Stomach smooth muscle (tissue), 2 donors: Measurements from ENCODE around the gene ZMIZ2.

Experiments used
- H3K27ac ChIP-seq: one replicate; pipeline ENCODE4 v1.7.0; 2013; ENCODE audit warnings: mild to moderate bottlenecking, low read length, inconsistent platforms
- H3K27me3 ChIP-seq, 2 donors: one replicate each; pipeline ENCODE4 v1.7.0; 2013; ENCODE audit warnings: low read length in 2 of 2; ENCODE audit not compliant: insufficient read depth in 2 of 2, control insufficient read depth in 1 of 2
- H3K36me3 ChIP-seq, 2 donors: one replicate each; pipeline ENCODE4 v1.7.0; 2013; ENCODE audit warnings: low read length in 2 of 2; ENCODE audit not compliant: control insufficient read depth in 2 of 2, insufficient read depth in 2 of 2
- H3K4me1 ChIP-seq: one replicate; pipeline ENCODE4 v1.7.0; 2013; ENCODE audit warnings: low read length; ENCODE audit not compliant: control insufficient read depth, insufficient read depth
- H3K4me3 ChIP-seq, 2 donors: one replicate each; pipeline ENCODE4 v1.7.0; 2013; ENCODE audit warnings: low read length in 2 of 2
- H3K9ac ChIP-seq, 2 donors: one replicate each; pipeline ENCODE4 v1.7.0; 2013; ENCODE audit warnings: low read length in 2 of 2, mild to moderate bottlenecking in 1 of 2
- H3K9me3 ChIP-seq, 2 donors: one replicate each; pipeline ENCODE4 v1.7.0; 2013; ENCODE audit warnings: low read length in 2 of 2; ENCODE audit not compliant: control insufficient read depth in 2 of 2
- donor health status: healthy.
- donor health status: Pancreatic carcinoma.

The ZMIZ2 gene

DNA sequence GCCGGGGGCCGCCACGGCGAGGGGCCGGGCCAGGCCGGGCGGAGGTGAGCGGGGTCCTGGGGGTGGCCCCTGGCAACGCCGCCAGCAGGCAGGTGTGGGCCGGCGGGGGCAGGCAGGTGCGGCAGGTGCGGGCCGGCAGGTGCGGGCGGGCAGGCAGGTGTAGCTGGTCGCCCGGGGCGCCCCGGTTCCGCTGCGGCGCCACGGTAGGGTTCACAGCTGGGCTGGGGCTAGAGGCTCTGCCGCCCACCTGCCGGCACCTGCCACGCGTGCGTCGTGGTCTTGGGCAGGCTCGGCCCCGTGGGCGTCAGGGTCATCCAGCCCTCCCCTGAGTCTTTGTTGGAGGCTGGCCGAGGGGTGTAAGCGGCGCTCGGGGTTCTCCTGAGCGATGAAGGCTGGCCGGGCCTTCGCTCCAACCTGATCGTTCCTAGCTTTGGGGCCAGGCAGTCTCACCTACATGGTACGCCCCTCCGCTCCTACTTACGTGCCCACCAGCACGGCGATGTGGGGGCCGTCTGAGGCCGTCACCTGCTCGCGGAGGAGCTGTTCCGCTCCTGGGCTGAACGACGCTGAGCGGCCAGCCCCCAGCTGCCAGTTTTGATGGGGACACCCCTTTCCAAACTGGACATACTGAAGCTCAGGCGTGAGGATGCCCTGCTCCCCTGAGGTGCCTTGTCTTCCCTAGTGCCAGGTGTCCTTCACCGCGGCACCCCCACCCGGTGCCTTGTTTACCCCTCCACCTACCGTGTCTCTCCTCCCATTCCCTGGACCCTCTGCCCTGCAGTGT lies 493 bp downstream of the ZMIZ2 start:
- peaks cover 0 to 5% of the 10 kb centered on the region in 2 donors for H3K36me3 ChIP-seq
- H3K4me3 ChIP-seq = peak overlapping the region; percentile 79 to 86
- H3K4me1 ChIP-seq = peaks cover 24% of the 10 kb centered on the region
- peak overlapping the region; percentile 37 for H3K27ac ChIP-seq
- H3K9ac ChIP-seq = peak overlapping the region; percentile 70 to 84
- no peaks in the 10 kb centered on the region for H3K27me3 ChIP-seq
- no peaks in the 10 kb centered on the region for H3K9me3 ChIP-seq

DNA sequence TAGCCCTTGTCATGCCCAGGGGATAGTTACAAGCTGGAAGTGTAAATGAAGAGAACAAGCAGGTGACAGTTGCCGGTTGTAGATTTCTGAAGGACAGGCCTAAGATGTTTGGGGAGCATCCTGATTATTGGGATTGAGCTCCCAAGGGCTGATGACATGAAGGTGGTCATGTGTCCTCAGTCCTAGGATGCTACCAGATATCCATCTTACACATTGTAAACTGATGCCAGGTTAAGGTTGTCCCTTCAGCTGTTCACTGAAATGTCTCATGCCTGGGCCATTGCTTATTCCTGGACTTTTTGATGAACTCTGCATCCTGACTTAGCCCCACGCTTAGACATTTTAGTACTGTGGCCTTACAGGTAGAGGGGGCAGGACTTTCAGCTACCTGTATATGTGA lies 1.3 kb downstream of the ZMIZ2 start:
- Histone ChIP-seq H3K27ac (peak overlapping the region; percentile 37), H3K4me3 (peak overlapping the region; percentile 79 to 86), H3K36me3 (peaks cover 0 to 5% of the 10 kb centered on the region in 2 donors), H3K27me3 (no peaks in the 10 kb centered on the region), H3K9ac (peak overlapping the region; percentile 70 to 84), H3K9me3 (no peaks in the 10 kb centered on the region), H3K4me1 (peaks cover 29% of the 10 kb centered on the region)

DNA sequence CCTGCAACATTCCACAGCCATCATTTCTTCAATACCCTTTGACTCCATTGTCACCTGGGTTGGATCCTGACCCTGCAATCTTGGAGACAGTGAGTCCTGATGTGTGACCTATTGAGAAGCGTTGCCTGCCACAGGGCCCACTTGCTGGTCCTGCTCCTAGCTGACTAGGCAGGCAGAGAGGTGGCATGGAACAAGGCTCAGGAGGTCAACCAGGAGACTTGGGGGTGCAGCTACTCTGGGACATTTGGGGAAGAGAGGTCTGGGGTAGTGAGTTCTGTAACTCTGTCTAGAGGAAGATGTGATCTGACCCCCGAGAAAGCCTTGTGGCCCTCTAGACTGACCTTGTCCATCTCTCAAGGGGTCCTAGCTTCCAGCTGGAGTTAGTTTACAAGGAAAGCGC lies 1.8 kb downstream of the ZMIZ2 start:
- H3K9ac ChIP-seq = no peak overlapping the region
- no peaks in the 10 kb centered on the region for H3K9me3 ChIP-seq
- peak overlapping the region in 1 of 2 donors; percentile 86 for H3K4me3 ChIP-seq
- peak overlapping the region; percentile 37 for H3K27ac ChIP-seq
- peaks cover 0 to 5% of the 10 kb centered on the region in 2 donors for H3K36me3 ChIP-seq
- H3K27me3 ChIP-seq = no peaks in the 10 kb centered on the region
- H3K4me1 ChIP-seq = peaks cover 34% of the 10 kb centered on the region

DNA sequence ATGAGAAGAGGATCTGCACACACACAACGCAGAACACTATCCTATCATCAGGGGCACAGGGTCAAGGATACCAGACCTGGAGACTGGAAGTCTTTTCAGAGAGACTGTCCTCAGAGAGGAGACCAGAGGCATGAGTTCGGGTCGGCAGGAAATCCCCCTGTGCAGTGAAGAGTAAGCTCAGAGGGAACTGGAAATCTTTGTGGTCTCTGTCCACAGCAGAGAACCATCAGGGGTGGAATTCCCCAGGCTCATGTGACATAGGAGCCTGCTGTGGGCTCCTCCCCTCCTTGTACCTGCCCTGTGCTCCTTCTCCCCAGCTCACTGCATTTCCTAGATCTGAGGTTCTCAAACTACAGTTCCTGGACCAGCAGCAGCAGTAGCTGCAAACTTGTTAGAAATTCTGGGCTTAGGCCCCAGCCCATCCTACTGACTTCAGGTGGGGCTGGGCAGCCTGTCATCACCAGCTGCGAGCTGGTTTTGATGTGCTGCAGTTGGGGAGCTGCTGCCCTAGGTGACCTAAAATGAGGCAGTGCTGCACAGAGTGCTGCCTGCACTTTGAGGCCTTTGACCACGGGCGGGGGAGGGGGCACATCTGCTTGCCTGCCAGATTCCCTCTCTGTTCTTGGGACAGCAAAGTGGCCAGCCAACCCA lies 2.4 kb downstream of the ZMIZ2 start:
- Histone ChIP-seq H3K9me3 (no peaks in the 10 kb centered on the region), H3K4me1 (peaks cover 40% of the 10 kb centered on the region), H3K27ac (no peak overlapping the region), H3K9ac (no peak overlapping the region), H3K36me3 (peaks cover 0 to 5% of the 10 kb centered on the region in 2 donors), H3K4me3 (peak overlapping the region in 1 of 2 donors; percentile 8), H3K27me3 (no peaks in the 10 kb centered on the region)

DNA sequence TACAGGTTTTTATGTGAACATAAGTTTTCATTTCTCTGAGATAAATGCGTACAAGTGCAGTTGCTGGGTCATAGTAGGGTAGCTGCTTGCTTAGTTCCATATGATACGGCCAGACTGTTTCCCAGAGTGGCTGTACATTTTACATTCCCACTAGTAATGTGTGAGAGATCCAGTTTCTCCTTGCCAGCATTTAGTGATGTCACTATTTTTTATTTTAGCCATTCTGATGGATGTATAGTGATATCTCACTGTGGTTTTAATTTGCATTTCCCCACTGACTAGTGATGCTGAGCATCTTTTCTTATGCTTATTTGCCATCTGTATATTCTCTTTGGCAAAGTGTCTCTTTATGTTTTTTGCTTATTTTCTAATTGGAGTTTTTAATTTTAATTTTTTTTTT lies 4.2 kb downstream of the ZMIZ2 start:
- no peaks in the 10 kb centered on the region for H3K27me3 ChIP-seq
- no peak overlapping the region for H3K4me3 ChIP-seq
- H3K27ac ChIP-seq = no peak overlapping the region
- H3K4me1 ChIP-seq = peaks cover 54% of the 10 kb centered on the region
- H3K9me3 ChIP-seq = no peaks in the 10 kb centered on the region
- no peak overlapping the region for H3K9ac ChIP-seq
- H3K36me3 ChIP-seq = peaks cover 3 to 7% of the 10 kb centered on the region in 2 donors

DNA sequence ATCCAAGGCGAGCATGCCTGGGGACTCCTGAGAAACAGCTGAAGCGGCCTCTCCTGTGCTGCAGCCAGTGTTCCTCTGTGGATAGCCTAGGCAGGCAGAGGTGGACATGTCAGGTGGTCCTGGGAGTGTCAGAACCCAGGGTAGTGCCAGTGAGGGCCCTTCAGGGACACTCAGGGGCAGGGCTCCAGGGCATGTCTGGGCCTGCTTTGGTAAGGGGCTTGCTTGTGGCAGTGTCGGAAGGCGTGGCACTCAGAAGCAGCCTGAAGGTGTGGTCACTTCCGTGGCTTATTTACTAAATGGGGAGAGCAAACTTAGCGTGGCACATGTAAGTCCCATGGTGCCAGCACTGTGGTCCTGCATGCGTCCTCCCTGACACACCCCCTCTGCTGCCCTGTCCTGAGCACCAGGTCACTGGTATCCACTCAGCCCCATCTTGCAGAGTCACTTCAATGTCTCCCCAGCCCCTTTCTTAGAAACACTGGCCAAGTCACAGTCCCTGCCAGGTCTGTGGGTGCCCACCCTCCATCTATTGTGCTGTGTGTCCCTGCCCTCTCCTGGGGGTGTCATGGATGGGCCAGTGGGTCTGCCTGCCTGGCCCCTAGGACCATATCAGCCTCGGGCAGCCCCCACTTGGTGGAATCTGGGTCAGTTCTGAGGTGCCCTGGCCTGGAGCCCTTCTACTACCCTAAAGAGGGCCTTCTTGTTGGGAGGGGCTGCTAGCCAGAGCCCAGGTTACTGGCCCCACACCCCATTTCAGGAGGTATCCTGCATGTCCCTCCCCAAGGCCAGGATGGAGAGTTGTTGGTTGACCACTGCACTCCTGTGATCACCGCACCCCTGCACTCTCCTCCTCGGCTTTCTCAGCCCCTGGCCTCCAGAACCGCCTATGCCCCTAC lies 6.4 kb downstream of the ZMIZ2 start:
- Histone ChIP-seq H3K4me3 (no peak overlapping the region), H3K27me3 (no peaks in the 10 kb centered on the region), H3K9ac (peak overlapping the region in 1 of 2 donors; percentile 42), H3K27ac (peak overlapping the region; percentile 37), H3K36me3 (peaks cover 16 to 19% of the 10 kb centered on the region in 2 donors), H3K9me3 (no peaks in the 10 kb centered on the region), H3K4me1 (peaks cover 45% of the 10 kb centered on the region)

DNA sequence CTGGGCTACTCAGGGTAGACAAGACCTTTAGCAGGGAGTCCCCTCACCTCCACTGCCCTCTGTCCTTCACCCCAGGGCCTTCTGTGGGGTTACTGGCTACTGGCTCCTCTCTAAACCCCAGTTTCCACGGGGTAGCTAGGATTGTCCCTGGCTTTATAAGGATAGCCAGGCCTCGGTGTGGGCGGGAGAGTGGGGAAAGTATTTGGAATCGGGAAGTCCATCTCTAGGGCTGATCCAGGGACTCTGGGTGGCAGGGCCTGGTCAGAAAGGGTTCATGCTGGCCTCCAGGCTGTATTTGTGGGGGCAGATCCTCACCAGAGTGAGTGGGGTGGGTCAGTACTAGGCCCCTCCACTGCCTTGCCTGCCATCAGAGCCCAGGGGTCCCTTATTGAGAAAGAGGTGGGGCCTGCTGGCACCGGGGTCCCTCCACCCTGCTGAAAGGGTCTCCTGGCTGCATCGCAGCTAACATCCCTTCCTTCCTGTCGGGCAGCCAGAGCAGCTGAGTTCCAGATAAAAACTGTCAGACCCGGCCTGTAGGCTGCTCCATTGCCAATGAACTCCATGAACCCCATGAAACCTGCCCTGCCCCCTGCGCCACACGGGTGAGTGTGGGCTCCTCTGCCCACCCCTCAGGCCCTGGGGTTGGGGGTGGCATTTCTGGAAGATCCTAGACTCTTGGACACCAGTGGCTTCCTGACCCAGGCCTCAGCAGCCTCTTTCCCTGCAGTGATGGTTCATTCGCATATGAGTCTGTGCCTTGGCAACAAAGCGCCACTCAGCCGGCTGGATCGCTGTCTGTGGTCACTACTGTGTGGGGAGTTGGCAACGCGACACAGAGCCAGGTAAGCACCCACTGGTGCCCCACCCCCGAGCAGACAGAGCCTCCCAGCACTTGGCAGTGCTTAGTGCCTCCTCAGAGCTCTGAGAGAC lies 7.3 kb downstream of the ZMIZ2 start:
- Histone ChIP-seq H3K27me3 (no peaks in the 10 kb centered on the region), H3K4me1 (peaks cover 36% of the 10 kb centered on the region), H3K36me3 (peaks cover 16 to 21% of the 10 kb centered on the region in 2 donors), H3K27ac (peak overlapping the region; percentile 37), H3K9ac (peak overlapping the region; percentile 42 to 47), H3K9me3 (no peaks in the 10 kb centered on the region), H3K4me3 (peak overlapping the region in 1 of 2 donors; percentile 35)

DNA sequence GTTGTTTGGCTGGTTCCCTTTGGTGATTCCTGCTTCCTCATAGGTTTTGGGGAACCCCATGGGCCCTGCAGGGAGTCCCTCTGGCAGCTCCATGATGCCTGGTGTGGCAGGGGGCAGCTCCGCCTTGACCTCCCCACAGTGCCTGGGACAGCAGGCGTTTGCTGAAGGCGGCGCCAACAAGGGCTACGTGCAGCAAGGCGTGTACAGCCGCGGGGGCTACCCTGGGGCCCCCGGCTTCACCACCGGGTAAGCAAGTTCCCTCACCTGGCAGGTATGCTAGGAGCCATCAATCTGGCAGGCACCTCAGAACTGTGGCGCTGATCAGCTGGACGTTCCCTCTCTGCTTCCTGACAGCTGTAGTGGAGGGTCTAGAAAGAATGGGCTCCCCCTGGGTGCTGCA lies 8.3 kb downstream of the ZMIZ2 start:
- Histone ChIP-seq H3K4me1 (peaks cover 32% of the 10 kb centered on the region), H3K4me3 (peak overlapping the region in 1 of 2 donors; percentile 15), H3K36me3 (peaks cover 16 to 25% of the 10 kb centered on the region in 2 donors), H3K27me3 (no peaks in the 10 kb centered on the region), H3K9me3 (no peaks in the 10 kb centered on the region), H3K9ac (no peak overlapping the region), H3K27ac (no peak overlapping the region)

DNA sequence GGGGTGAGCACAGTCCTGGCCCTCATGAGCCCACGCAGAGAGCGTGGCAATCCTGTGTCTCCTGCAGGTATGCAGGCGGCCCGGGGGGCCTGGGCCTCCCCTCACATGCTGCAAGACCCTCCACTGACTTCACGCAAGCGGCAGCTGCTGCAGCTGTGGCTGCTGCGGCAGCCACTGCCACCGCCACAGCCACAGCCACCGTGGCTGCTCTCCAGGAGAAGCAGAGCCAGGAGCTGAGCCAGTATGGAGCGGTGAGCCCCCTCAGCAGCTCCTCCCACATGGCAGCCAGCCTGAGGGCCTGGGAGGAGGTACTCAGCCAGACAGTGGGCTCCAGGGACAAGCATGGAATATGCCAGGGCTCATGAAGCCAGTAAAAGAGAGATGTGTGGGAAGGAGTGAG lies 8.7 kb downstream of the ZMIZ2 start:
- H3K27me3 ChIP-seq = no peaks in the 10 kb centered on the region
- H3K27ac ChIP-seq = no peak overlapping the region
- H3K9ac ChIP-seq = no peak overlapping the region
- H3K36me3 ChIP-seq = peaks cover 16 to 26% of the 10 kb centered on the region in 2 donors
- peaks cover 36% of the 10 kb centered on the region for H3K4me1 ChIP-seq
- H3K9me3 ChIP-seq = no peaks in the 10 kb centered on the region
- H3K4me3 ChIP-seq = peak overlapping the region in 1 of 2 donors; percentile 15
